ENCODE measurements around the gene TRIM63.

The TRIM63 gene

DNA sequence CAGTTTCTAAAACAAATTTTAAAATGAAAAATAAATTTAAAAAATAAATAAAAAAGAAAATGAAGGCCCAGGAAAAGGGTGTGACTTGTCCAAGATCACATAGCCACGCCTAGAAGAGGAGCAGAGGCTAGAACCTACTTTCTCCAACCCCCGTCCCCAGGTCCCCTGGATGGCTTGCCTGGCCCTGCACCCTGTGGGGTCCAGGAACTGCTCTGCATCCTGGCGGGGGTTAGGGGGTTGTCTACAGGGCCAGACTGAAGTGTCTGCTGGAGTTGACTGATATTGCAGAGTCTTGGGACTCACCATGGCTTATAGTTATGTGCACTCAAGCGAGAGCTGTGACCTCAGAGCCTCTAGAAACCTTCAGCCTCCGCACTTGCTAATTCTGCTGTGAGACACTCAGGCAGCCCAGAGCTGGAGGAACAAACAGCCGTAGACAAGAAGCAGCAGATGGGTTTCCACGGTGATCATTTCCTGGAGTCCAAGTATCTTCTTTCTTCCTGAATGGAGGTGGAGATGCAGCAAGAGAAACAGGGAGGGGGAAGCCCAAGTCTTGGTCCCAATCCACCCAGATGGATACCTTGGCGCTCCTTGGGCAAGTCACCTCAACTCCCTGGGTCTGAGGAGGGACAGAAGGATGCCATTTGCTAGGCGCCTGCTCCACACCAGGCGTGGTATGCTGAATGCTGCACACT is 51.0 kb downstream of the TRIM63 start:
- no peak overlapping the region for H3K4ac ChIP-seq (ENCODE audit: low read depth, low read length)
- no peak for DNase-seq
- no peak overlapping the region for H4K8ac ChIP-seq (ENCODE audit: low read depth, low read length)
- H3K4me3 ChIP-seq (ENCODE audit: low read length): no peak overlapping the region
- H2BK120ac ChIP-seq (ENCODE audit: low read depth, low read length): no peak overlapping the region
- H3K9ac ChIP-seq (ENCODE audit: low read length): no peak overlapping the region
- H3K4me1 ChIP-seq (ENCODE audit: control insufficient read depth, low read depth, low read length): no peaks in the 10 kb centered on the region
- H2BK15ac ChIP-seq (replicated peaks; ENCODE audit: low read depth): no peak overlapping the region
- H3K4me2 ChIP-seq (ENCODE audit: low read length): no peak overlapping the region
- no peaks in the 10 kb centered on the region for H3K36me3 ChIP-seq (ENCODE audit: control insufficient read depth, insufficient read depth, low read length)
- H3K27me3 ChIP-seq (ENCODE audit: insufficient read depth, low read length, poor library complexity): no peaks in the 10 kb centered on the region
- no CpG with 5 or more reads among the region's 10 CpGs for WGBS (ENCODE audit: extremely low coverage, insufficient coverage, low lambda C conversion rate)
- no peak overlapping the region for H4K5ac ChIP-seq (ENCODE audit: low read length)
- H3K79me1 ChIP-seq (ENCODE audit: low read length): no peaks in the 10 kb centered on the region
- H2BK5ac ChIP-seq (ENCODE audit: low read length): no peak overlapping the region
- no peaks in the 10 kb centered on the region for H3K79me2 ChIP-seq (ENCODE audit: control insufficient read depth, insufficient read depth, low read length)
- no peak overlapping the region for H3K56ac ChIP-seq (ENCODE audit: low read length)
- no peak overlapping the region for H3K27ac ChIP-seq (ENCODE audit: low read depth, low read length)
- H3K18ac ChIP-seq (ENCODE audit: low read length): no peak overlapping the region
- no peak overlapping the region for H2AK5ac ChIP-seq (ENCODE audit: low read length)
- no peak overlapping the region for H3K23ac ChIP-seq (ENCODE audit: low read length)

DNA sequence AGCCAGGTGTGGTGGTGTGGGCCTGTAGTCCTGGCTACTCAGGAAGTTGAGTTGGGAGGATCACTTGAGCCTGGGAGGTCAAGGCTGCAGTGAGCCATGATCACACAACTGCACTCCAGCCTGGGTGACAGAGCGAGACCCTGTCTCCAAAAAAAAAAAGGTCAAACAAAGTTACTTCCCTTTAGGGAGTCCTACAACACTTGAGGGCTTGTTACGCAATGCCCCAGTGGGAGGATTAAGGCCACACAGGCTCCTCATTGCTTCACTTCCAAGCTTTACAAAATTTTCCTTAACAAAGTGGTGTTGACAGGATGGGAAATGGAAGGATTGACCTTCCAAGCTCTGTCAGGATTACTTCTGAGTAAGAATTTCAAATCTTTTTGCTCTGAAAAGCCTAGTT is 52.1 kb downstream of the TRIM63 start:
- no peak overlapping the region for H3K9ac ChIP-seq (ENCODE audit: low read length)
- no peak overlapping the region for H3K27ac ChIP-seq (ENCODE audit: low read depth, low read length)
- no peak overlapping the region for H4K5ac ChIP-seq (ENCODE audit: low read length)
- H3K4me3 ChIP-seq (ENCODE audit: low read length): no peak overlapping the region
- no peak overlapping the region for H3K4me2 ChIP-seq (ENCODE audit: low read length)
- H3K27me3 ChIP-seq (ENCODE audit: insufficient read depth, low read length, poor library complexity): no peaks in the 10 kb centered on the region
- H3K23ac ChIP-seq (ENCODE audit: low read length): no peak overlapping the region
- H2BK120ac ChIP-seq (ENCODE audit: low read depth, low read length): no peak overlapping the region
- H3K56ac ChIP-seq (ENCODE audit: low read length): no peak overlapping the region
- H3K18ac ChIP-seq (ENCODE audit: low read length): no peak overlapping the region
- no peak overlapping the region for H3K4ac ChIP-seq (ENCODE audit: low read depth, low read length)
- H3K79me2 ChIP-seq (ENCODE audit: control insufficient read depth, insufficient read depth, low read length): no peaks in the 10 kb centered on the region
- no peaks in the 10 kb centered on the region for H3K4me1 ChIP-seq (ENCODE audit: control insufficient read depth, low read depth, low read length)
- no peak overlapping the region for H2BK15ac ChIP-seq (replicated peaks; ENCODE audit: low read depth)
- H2BK5ac ChIP-seq (ENCODE audit: low read length): no peak overlapping the region
- H2AK5ac ChIP-seq (ENCODE audit: low read length): no peak overlapping the region
- no peak for DNase-seq
- H3K79me1 ChIP-seq (ENCODE audit: low read length): no peaks in the 10 kb centered on the region
- no peaks in the 10 kb centered on the region for H3K36me3 ChIP-seq (ENCODE audit: control insufficient read depth, insufficient read depth, low read length)
- H4K8ac ChIP-seq (ENCODE audit: low read depth, low read length): no peak overlapping the region
- WGBS (ENCODE audit: extremely low coverage, insufficient coverage, low lambda C conversion rate): no CpG with 5 or more reads among the region's 2 CpGs

DNA sequence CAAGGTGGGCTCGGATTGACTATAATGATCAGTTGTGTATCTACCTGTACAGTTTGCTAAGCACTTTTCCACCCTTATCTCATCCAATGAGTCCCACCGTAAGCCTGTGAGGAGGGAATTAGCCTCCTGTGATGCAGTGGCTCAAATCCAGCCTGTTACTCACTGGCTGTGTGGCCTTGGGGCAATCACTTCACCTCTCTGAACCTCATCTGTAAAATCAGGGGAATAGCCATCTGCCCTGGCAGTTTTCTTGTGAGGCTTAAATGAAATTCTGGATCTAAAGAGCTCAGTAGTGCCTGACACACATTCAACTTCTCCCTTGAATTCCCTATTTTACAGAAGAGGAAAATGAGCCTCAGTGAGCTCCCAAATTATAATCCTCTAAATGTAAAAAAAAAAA is 53.3 kb downstream of the TRIM63 start:
- Histone ChIP-seq H3K4me1 (ENCODE audit: control insufficient read depth, low read depth, low read length) (no peaks in the 10 kb centered on the region), H2AK5ac (ENCODE audit: low read length) (no peak overlapping the region), H3K27me3 (ENCODE audit: insufficient read depth, low read length, poor library complexity) (no peaks in the 10 kb centered on the region), H3K18ac (ENCODE audit: low read length) (no peak overlapping the region), H2BK5ac (ENCODE audit: low read length) (no peak overlapping the region), H4K5ac (ENCODE audit: low read length) (no peak overlapping the region), H3K79me1 (ENCODE audit: low read length) (no peaks in the 10 kb centered on the region), H3K4ac (ENCODE audit: low read depth, low read length) (no peak overlapping the region), H3K36me3 (ENCODE audit: control insufficient read depth, insufficient read depth, low read length) (no peaks in the 10 kb centered on the region), H4K8ac (ENCODE audit: low read depth, low read length) (no peak overlapping the region), H3K4me2 (ENCODE audit: low read length) (no peak overlapping the region), H3K27ac (ENCODE audit: low read depth, low read length) (no peak overlapping the region), H2BK120ac (ENCODE audit: low read depth, low read length) (no peak overlapping the region), H3K79me2 (ENCODE audit: control insufficient read depth, insufficient read depth, low read length) (no peaks in the 10 kb centered on the region), H3K4me3 (ENCODE audit: low read length) (no peak overlapping the region), H3K9ac (ENCODE audit: low read length) (no peak overlapping the region), H2BK15ac (replicated peaks; ENCODE audit: low read depth) (no peak overlapping the region), H3K23ac (ENCODE audit: low read length) (no peak overlapping the region), H3K56ac (ENCODE audit: low read length) (no peak overlapping the region)
- DNase-seq: no peak
- WGBS (ENCODE audit: extremely low coverage, insufficient coverage, low lambda C conversion rate): no CpG with 5 or more reads among the region's 2 CpGs

DNA sequence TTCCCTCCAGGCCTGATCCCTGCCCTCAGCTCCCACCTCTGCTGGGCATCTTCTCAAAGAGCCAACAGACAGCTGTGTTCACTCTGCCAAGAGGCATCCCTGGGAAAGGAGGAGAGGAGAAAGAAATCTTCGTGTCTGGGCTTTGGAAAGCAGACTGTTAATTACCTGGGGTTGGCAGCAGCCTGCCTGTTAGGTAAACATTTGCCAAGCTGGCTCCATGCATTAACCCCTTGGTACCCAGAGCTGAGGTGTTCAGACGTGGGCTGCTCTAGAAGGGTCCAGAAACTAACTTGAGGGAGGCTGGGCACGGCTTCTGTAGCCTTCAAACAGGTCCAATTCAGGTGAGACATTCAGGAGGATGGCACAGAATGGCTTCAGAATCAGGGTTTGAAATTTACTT is 54.6 kb downstream of the TRIM63 start:
- H3K27ac ChIP-seq (ENCODE audit: low read depth, low read length): no peak overlapping the region
- no peak overlapping the region for H4K5ac ChIP-seq (ENCODE audit: low read length)
- H2AK5ac ChIP-seq (ENCODE audit: low read length): no peak overlapping the region
- no peaks in the 10 kb centered on the region for H3K4me1 ChIP-seq (ENCODE audit: control insufficient read depth, low read depth, low read length)
- H3K9ac ChIP-seq (ENCODE audit: low read length): no peak overlapping the region
- no peak overlapping the region for H2BK120ac ChIP-seq (ENCODE audit: low read depth, low read length)
- no peaks in the 10 kb centered on the region for H3K79me1 ChIP-seq (ENCODE audit: low read length)
- no peak overlapping the region for H3K23ac ChIP-seq (ENCODE audit: low read length)
- H3K36me3 ChIP-seq (ENCODE audit: control insufficient read depth, insufficient read depth, low read length): no peaks in the 10 kb centered on the region
- H3K79me2 ChIP-seq (ENCODE audit: control insufficient read depth, insufficient read depth, low read length): no peaks in the 10 kb centered on the region
- H3K56ac ChIP-seq (ENCODE audit: low read length): no peak overlapping the region
- H2BK15ac ChIP-seq (replicated peaks; ENCODE audit: low read depth): no peak overlapping the region
- no peak overlapping the region for H3K4me2 ChIP-seq (ENCODE audit: low read length)
- no peak overlapping the region for H3K4ac ChIP-seq (ENCODE audit: low read depth, low read length)
- no peak for DNase-seq
- no peak overlapping the region for H2BK5ac ChIP-seq (ENCODE audit: low read length)
- H4K8ac ChIP-seq (ENCODE audit: low read depth, low read length): no peak overlapping the region
- no peak overlapping the region for H3K4me3 ChIP-seq (ENCODE audit: low read length)
- WGBS (ENCODE audit: extremely low coverage, insufficient coverage, low lambda C conversion rate): no CpG with 5 or more reads among the region's 3 CpGs
- no peak overlapping the region for H3K18ac ChIP-seq (ENCODE audit: low read length)
- no peaks in the 10 kb centered on the region for H3K27me3 ChIP-seq (ENCODE audit: insufficient read depth, low read length, poor library complexity)

DNA sequence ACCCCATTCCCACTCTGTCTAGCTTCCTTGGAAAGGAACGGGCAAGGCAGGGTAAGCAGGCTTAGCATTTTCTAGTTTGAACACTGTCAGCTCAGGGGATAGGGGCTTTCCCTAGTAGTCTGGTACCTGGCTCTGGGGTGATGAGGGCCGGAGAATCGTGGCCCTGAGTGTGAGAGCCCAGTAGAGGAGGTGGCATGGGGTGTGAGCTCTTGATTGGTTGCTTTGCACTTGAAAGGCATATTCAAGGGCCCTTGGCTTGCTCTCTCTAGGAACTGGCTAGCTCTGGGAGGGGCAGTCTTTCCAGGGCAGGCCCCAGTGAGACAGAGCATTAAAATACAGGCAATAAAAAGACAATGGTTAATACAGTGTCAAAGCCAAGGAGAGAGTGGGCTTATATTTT is 56.6 kb downstream of the TRIM63 start:
- no CpG with 5 or more reads among the region's 3 CpGs for WGBS (ENCODE audit: extremely low coverage, insufficient coverage, low lambda C conversion rate)
- Histone ChIP-seq H4K5ac (ENCODE audit: low read length) (no peak overlapping the region), H2BK5ac (ENCODE audit: low read length) (no peak overlapping the region), H2BK120ac (ENCODE audit: low read depth, low read length) (no peak overlapping the region), H3K4ac (ENCODE audit: low read depth, low read length) (no peak overlapping the region), H3K4me1 (ENCODE audit: control insufficient read depth, low read depth, low read length) (no peaks in the 10 kb centered on the region), H3K18ac (ENCODE audit: low read length) (no peak overlapping the region), H3K9ac (ENCODE audit: low read length) (no peak overlapping the region), H4K8ac (ENCODE audit: low read depth, low read length) (no peak overlapping the region), H3K27me3 (ENCODE audit: insufficient read depth, low read length, poor library complexity) (no peaks in the 10 kb centered on the region), H3K79me2 (ENCODE audit: control insufficient read depth, insufficient read depth, low read length) (no peaks in the 10 kb centered on the region), H3K56ac (ENCODE audit: low read length) (peak overlapping the region; percentile 37), H3K36me3 (ENCODE audit: control insufficient read depth, insufficient read depth, low read length) (no peaks in the 10 kb centered on the region), H3K27ac (ENCODE audit: low read depth, low read length) (no peak overlapping the region), H2BK15ac (replicated peaks; ENCODE audit: low read depth) (no peak overlapping the region), H3K4me3 (ENCODE audit: low read length) (no peak overlapping the region), H3K79me1 (ENCODE audit: low read length) (no peaks in the 10 kb centered on the region), H3K23ac (ENCODE audit: low read length) (no peak overlapping the region), H2AK5ac (ENCODE audit: low read length) (peak overlapping the region; percentile 27), H3K4me2 (ENCODE audit: low read length) (no peak overlapping the region)
- no peak for DNase-seq

DNA sequence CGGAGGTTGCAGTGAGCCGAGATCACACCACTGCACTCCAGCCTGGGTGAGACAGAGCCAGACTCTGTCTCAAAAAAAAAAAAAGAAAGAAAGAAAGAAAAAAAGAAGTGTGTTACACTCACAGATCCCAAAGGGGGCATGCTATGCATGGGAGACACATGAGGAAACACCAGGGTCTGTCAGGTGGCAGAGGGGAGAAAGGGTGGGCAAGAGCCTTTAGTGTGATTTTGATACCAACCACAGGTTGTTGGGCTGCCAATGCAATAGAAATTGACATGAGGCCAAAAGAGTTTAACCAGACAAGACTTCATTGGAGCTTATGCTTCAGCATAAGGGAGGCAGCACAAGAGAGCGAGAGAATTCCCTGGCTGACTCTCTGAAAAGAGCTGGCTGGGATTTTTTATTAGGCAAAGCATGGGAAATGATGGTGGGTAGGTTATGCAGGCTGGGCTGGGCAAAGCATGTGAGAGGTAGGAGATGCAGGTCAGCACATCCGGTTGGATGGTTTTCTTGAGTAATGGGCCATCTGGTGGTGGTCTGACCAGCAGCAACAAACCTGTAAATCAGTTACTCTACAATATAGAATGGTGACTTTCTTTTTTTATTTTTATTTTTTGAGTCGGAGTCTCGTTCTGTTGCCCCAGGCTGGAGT is 57.5 kb downstream of the TRIM63 start:
- H2BK15ac ChIP-seq (replicated peaks; ENCODE audit: low read depth): no peak overlapping the region
- no CpG with 5 or more reads among the region's 6 CpGs for WGBS (ENCODE audit: extremely low coverage, insufficient coverage, low lambda C conversion rate)
- no peaks in the 10 kb centered on the region for H3K4me1 ChIP-seq (ENCODE audit: control insufficient read depth, low read depth, low read length)
- no peak overlapping the region for H3K4ac ChIP-seq (ENCODE audit: low read depth, low read length)
- H3K4me2 ChIP-seq (ENCODE audit: low read length): no peak overlapping the region
- peak; percentile 88 for DNase-seq
- no peak overlapping the region for H4K8ac ChIP-seq (ENCODE audit: low read depth, low read length)
- no peaks in the 10 kb centered on the region for H3K79me1 ChIP-seq (ENCODE audit: low read length)
- no peaks in the 10 kb centered on the region for H3K79me2 ChIP-seq (ENCODE audit: control insufficient read depth, insufficient read depth, low read length)
- H2AK5ac ChIP-seq (ENCODE audit: low read length): no peak overlapping the region
- H3K4me3 ChIP-seq (ENCODE audit: low read length): no peak overlapping the region
- H3K9ac ChIP-seq (ENCODE audit: low read length): no peak overlapping the region
- H3K23ac ChIP-seq (ENCODE audit: low read length): no peak overlapping the region
- H3K18ac ChIP-seq (ENCODE audit: low read length): no peak overlapping the region
- no peak overlapping the region for H4K5ac ChIP-seq (ENCODE audit: low read length)
- H3K36me3 ChIP-seq (ENCODE audit: control insufficient read depth, insufficient read depth, low read length): no peaks in the 10 kb centered on the region
- H2BK5ac ChIP-seq (ENCODE audit: low read length): no peak overlapping the region
- H2BK120ac ChIP-seq (ENCODE audit: low read depth, low read length): no peak overlapping the region
- no peak overlapping the region for H3K27ac ChIP-seq (ENCODE audit: low read depth, low read length)
- H3K27me3 ChIP-seq (ENCODE audit: insufficient read depth, low read length, poor library complexity): no peaks in the 10 kb centered on the region
- H3K56ac ChIP-seq (ENCODE audit: low read length): no peak overlapping the region

Data from mesendoderm (in vitro differentiated cells).